Spleen (tissue), 7 donors: ENCODE data around the gene SURF1.

Experiments
- CTCF ChIP-seq, 11 experiments: fragments of 200-600 bp in 7 of 11; fragments of 450-650 bp in 4 of 11; sonication (generic) in 4 of 11; IDR thresholded peaks in 8 of 11; conservative IDR thresholded peaks in 3 of 11; 1 replicate in 7 of 11; 2 replicates in 4 of 11; pipeline versions ENCODE4 v1.4.0 to v1.8.0; 2016 to 2021; ENCODE audit warnings: antibody characterized with exemption in 11 of 11, inconsistent platforms in 4 of 11, mild to moderate bottlenecking in 1 of 11
- POLR2AphosphoS5 ChIP-seq, 3 donors: sonication (generic); formaldehyde crosslinking; IDR thresholded peaks; one replicate each; pipeline ENCODE4 v1.5.1; 2017; ENCODE audit warnings: antibody characterized with exemption in 3 of 3
- donor health status: DM: no; HTN: no; CAD: no; lungs with moderate emphysema.
- donor health status: DM: no; HTN: no; CAD: no.
- donor health status: DM: no; HTN: no; CAD: no.

GRCh38 chr9:133367221-133367620, 10.9 kb upstream of the SURF1 start:
- TF ChIP-seq CTCF (IDR thresholded peaks at IDR 0.05 in 8 of 11, conservative IDR thresholded peaks at IDR 0.05 in 3 of 11) (no peak), POLR2AphosphoS5 (IDR thresholded peaks at IDR 0.05) (no peak)
